Skeletal muscle satellite cell (primary cell): ENCODE measurements around the gene AOC2.
"Not testable (repeated sequence)": the region's sequence is repeated elsewhere in the genome, so short reads cannot be mapped to it uniquely, and the experiment has no call there.

Experiments
- H3K27me3 ChIP-seq: 2 replicates; pipeline ENCODE4 v1.7.0; 2013; ENCODE audit warnings: low read length; ENCODE audit not compliant: control insufficient read depth, insufficient read depth
- H3K36me3 ChIP-seq: 2 replicates; pipeline ENCODE4 v1.7.0; 2013; ENCODE audit warnings: mild to moderate bottlenecking, control low read depth, low read length; ENCODE audit not compliant: insufficient read depth
- H3K4me1 ChIP-seq: 2 replicates; pipeline ENCODE4 v1.7.0; 2013; ENCODE audit warnings: low read length; ENCODE audit not compliant: control insufficient read depth, insufficient read depth
- H3K4me2 ChIP-seq: 2 replicates; pipeline ENCODE4 v1.7.0; 2013; ENCODE audit warnings: mild to moderate bottlenecking, low read length
- H3K4me3 ChIP-seq: 2 replicates; pipeline ENCODE4 v1.7.0; 2013; ENCODE audit warnings: low read length
- H3K9ac ChIP-seq: 2 replicates; pipeline ENCODE4 v1.7.0; 2013; ENCODE audit warnings: mild to moderate bottlenecking, low read depth, low read length, moderate library complexity
- H3K9me3 ChIP-seq: replicated peaks from 2 replicates; pipeline ENCODE4 v1.7.0; 2013; ENCODE audit warnings: mild to moderate bottlenecking, control low read depth, low read length

Gene AOC2

GRCh38 chr17:42878123-42878880, 33.9 kb downstream of the AOC2 start:
- H3K27me3 ChIP-seq: peaks cover 59% of the 10 kb centered on the region
- no peaks in the 10 kb centered on the region for H3K36me3 ChIP-seq
- H3K9me3 ChIP-seq: no peaks in the 10 kb centered on the region
- H3K9ac ChIP-seq: no peak overlapping the region
- no peak overlapping the region for H3K4me2 ChIP-seq
- no peaks in the 10 kb centered on the region for H3K4me1 ChIP-seq
- no peak overlapping the region for H3K4me3 ChIP-seq

DNA sequence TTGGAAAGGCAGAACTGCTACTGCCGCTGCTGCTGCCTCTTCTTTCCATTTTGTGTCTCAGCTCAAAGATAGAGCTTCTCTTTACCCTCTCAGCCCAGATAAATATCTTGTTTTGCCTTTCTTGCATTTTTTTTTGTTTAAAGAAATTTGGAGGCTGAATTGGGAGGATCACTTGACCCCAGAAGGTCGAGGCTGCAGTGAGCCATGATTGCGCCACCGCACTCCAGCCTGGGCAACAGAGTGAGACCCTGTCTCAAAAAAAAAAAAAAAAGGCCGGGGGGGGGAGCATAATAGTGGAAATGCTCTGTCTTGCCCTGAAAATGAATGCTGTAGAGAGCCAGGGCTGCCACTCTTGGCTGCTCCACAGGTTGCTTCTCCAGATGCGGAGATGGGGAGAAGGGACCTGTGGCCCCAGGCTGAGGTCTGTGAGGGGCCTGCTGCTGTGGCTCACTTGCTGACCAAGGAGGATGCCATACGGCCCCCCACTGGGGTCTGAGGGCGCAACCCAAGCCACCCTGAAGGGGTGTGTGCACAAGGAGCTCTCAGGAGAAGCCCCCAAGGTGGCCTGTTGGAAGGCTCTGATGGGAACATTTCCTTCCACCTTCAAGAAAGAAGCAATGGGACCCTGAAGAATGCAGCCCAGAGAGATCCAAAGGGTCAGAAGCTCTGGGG, 34.7 kb downstream of the AOC2 start:
- peaks cover 62% of the 10 kb centered on the region for H3K27me3 ChIP-seq
- H3K9me3 ChIP-seq: no peaks in the 10 kb centered on the region
- H3K9ac ChIP-seq: no peak overlapping the region
- H3K4me1 ChIP-seq: no peaks in the 10 kb centered on the region
- no peak overlapping the region for H3K4me2 ChIP-seq
- no peak overlapping the region for H3K4me3 ChIP-seq
- H3K36me3 ChIP-seq: no peaks in the 10 kb centered on the region

GRCh38 chr17:42879596-42879985, 35.2 kb downstream of the AOC2 start:
- Histone ChIP-seq H3K4me1 (no peaks in the 10 kb centered on the region), H3K27me3 (peaks cover 58% of the 10 kb centered on the region), H3K4me2 (no peak overlapping the region), H3K36me3 (no peaks in the 10 kb centered on the region), H3K9ac (no peak overlapping the region), H3K4me3 (no peak overlapping the region), H3K9me3 (no peaks in the 10 kb centered on the region)

GRCh38 chr17:42880776-42881310, 36.5 kb downstream of the AOC2 start:
- H3K27me3 ChIP-seq: peaks cover 58% of the 10 kb centered on the region
- H3K9me3 ChIP-seq: no peaks in the 10 kb centered on the region
- H3K4me3 ChIP-seq: no peak overlapping the region
- no peaks in the 10 kb centered on the region for H3K36me3 ChIP-seq
- H3K9ac ChIP-seq: no peak overlapping the region
- no peak overlapping the region for H3K4me2 ChIP-seq
- H3K4me1 ChIP-seq: no peaks in the 10 kb centered on the region

DNA sequence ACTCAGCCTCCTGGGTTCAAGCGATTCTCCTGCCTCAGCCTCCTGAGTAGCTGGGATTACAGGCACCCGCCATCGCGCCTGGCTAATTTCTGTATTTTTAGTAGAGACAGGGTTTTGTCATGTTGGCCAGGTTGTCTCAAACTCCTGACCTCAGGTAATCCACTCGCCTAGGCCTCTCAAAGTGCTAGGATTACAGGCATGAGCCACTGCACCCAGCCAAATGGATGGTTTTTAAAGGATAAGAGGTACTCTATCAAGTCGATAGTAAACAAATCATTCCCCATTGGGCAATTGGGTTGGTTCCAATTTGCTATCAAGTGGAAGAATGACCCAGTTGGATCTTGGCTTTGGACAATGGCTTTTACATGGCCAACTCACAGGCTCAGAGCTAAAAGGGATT, 37.3 kb downstream of the AOC2 start:
- not testable (repeated sequence) for H3K9ac ChIP-seq, H3K9me3 ChIP-seq, H3K4me1 ChIP-seq, H3K36me3 ChIP-seq, H3K4me3 ChIP-seq, H3K4me2 ChIP-seq
- peaks cover 56% of the 10 kb centered on the region for H3K27me3 ChIP-seq

GRCh38 chr17:42882166-42882565, 37.8 kb downstream of the AOC2 start:
- Histone ChIP-seq H3K36me3 (no peaks in the 10 kb centered on the region), H3K27me3 (peaks cover 51% of the 10 kb centered on the region), H3K9me3 (no peaks in the 10 kb centered on the region), H3K4me2 (no peak overlapping the region), H3K4me3 (no peak overlapping the region), H3K9ac (no peak overlapping the region), H3K4me1 (no peaks in the 10 kb centered on the region)

DNA sequence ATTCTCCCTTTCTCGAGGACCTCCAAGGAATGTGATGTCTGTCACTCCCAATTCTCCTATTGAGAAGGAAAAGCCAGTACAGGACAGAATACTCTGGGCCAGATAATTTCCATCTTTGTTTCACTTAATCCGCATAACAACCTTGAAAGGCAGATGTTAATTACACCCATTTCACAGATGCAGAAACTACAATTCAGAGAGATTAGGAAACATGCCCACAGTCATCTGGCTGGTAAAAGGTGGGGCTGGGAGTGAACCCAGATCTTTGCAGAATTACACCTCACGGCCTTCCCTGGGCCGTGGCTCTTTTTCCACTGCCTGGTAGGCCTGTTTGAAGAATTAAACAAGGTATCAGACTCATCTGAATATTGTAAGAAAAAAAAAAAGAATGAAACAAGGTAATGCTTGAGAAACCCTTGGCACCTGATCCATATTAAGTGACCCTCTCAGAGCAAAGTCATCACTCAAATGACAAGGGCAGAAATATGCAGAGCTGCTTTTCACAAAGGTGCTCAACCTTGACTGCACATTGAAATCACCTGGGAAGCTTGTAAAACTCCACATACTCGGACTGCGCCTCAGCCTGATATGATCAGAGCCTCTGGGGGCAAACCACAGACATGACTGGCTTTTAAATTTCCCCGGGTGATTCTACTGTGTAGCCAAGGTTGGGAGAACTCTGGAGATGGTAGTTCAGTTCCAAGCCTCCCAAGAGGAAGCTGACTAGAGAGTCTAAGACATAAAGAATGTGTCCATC, 39.6 kb downstream of the AOC2 start:
- Histone ChIP-seq H3K9me3 (no peaks in the 10 kb centered on the region), H3K4me2 (no peak overlapping the region), H3K4me3 (no peak overlapping the region), H3K4me1 (no peaks in the 10 kb centered on the region), H3K27me3 (peaks cover 34% of the 10 kb centered on the region), H3K36me3 (no peaks in the 10 kb centered on the region), H3K9ac (no peak overlapping the region)

DNA sequence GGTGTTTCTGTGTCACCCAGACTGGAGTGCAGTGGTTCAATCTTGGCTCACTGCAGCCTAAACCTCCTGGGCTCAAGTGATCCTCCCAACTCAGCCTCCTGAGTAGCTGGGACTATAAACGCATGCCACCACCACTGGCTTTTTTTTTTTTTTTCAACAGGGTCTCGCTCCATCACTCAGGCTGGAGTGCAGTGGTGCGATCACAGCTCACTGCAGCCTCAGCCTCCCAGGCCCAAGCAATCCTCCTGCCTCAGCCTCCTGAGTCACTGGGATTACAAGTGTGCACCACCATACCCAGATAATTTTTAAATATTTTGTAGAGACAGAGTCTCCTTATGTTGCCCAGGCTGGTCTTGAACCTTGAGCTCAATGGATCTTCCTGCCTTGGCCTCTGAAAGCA, 41.4 kb downstream of the AOC2 start:
- H3K36me3 ChIP-seq, H3K9ac ChIP-seq, H3K4me2 ChIP-seq, H3K4me1 ChIP-seq, H3K4me3 ChIP-seq, H3K9me3 ChIP-seq: not testable (repeated sequence)
- H3K27me3 ChIP-seq: peaks cover 35% of the 10 kb centered on the region

DNA sequence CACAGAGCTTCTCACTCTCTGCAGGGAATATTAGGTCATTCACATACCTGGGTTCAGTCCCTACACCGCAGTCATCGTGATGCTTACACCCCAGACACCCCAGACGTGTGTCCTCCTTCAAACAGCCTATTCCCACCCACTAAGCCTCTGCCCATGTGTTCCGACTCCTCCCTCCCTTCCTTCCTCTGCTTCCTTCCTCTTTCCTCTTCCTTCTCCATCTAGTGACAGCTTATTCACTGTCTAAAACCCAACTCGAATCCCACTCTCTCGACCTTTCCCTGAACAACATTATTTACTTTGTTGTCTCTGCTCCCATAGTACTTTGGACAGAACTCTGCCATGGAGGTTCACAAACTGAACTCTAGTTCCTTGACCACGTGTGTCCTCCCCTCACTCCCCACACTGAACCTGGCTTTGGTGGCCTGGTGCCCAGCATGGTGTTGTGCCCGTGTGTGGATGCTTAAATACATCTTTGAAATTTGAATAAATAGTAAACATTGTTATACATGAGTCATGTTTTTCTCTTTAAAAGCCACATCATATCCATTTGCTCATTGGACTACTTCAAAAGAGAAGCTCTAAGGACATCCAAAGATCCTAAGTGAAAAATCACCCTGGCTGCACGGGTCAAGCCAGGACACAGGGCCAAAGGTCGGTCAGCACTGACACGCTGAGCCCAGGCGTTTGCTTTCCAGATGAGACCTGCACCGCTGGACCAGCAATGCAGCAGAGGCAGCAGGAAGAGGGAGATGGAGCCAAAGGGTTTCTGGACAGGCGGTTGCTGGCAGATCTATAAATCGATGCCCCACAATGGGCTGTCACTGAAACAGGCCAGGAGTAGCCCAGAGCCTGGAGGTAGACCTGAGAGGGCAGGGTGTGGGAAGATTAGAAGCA, 42.1 kb downstream of the AOC2 start:
- H3K36me3 ChIP-seq: no peaks in the 10 kb centered on the region
- H3K4me3 ChIP-seq: no peak overlapping the region
- peaks cover 31% of the 10 kb centered on the region for H3K27me3 ChIP-seq
- no peak overlapping the region for H3K9ac ChIP-seq
- no peaks in the 10 kb centered on the region for H3K9me3 ChIP-seq
- H3K4me1 ChIP-seq: no peaks in the 10 kb centered on the region
- H3K4me2 ChIP-seq: no peak overlapping the region

DNA sequence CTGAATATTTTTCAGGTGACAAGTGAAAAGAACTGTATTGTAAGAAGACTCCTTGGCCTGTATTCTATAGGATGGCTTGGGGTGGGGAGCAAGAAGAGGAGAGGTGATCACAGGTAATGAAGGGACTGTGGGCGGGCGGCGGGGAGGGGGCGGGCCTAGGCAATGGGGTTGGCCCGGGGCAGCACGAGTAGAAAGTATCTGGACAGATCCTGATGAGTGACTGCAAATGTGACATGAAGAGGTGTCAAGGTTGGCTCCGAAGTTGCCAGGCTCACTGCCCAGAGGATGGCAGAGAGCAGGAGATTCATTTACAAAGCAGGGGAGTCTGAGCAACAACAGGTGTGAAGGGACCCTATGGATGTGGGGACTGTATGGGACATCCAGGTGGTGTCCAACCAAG, 45.4 kb downstream of the AOC2 start:
- no peak overlapping the region for H3K9ac ChIP-seq
- H3K4me1 ChIP-seq: peaks cover 3% of the 10 kb centered on the region
- no peaks in the 10 kb centered on the region for H3K36me3 ChIP-seq
- no peak overlapping the region for H3K4me2 ChIP-seq
- no peak overlapping the region for H3K4me3 ChIP-seq
- H3K27me3 ChIP-seq: peaks cover 16% of the 10 kb centered on the region
- no peaks in the 10 kb centered on the region for H3K9me3 ChIP-seq
